NCI-H1694 (cell line): Measurements from ENCODE around the gene CCN5.
"Not testable (repeated sequence)": the region's sequence is repeated elsewhere in the genome, so short reads cannot be mapped to it uniquely, and the experiment has no call there.

Experiments used
- DNase-seq: peaks from one replicate; lab custom pipeline; 2025; lab: John Stamatoyannopoulos, UW

The CCN5 gene

DNA sequence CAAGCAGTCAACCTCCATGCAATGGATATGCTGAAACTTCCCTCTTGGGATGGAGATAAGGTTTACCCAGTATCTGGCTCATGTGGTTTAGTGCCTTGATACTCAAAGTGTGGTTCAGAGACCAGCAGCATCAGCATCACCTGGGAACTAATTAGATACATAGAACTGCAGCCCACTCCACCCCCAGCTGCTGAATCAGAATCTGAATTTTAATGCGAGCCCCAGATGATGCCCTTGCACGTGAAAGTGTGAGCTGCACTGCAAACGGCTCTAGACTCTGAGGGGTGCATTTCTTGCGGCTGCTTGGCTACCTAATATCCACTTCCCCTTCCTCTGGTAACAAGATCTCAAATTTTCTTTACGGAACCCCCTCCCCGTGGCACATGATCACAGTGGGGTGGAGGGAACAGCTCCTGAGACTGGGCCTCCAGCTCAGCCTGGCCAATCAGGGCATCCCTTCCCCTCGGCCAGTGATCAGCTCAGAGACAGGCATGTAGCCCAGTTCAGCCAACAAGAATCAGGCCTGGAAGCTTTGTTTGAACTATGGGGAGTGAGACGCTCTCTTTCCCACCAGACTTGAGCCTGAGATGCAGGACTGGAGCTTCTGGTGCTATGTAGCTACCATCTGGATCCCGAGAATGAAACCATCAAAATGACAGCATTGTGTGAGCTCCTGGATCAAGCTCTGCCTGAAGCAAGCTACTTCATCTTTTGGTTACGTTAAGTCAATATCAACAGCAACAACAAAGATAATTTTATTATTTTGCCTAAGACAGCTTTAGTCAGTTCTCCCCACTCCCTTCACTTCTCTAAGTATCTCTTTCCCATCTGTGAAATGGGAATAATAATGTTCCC is 43.3 kb downstream of the CCN5 start:
- DNase-seq = no peak

DNA sequence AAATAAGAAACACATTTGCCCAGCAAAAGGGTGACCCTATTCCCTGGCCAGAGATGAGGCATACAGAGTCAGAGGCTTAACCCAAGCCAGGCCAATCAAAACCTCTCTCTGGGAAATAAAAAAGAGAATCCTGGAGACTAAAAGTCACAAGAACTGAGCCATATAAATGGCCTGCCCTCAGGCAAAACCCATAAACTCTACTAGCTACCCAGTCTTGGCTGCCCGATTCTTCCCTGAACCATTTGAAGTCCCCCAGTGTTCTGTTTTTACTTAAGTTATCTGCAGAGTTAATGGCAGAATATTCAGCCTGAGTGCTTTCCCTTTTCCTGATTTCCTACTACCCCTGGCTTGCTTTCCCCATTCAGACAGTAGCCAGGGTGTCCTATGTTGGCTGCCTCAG is 44.4 kb downstream of the CCN5 start:
- no peak for DNase-seq

DNA sequence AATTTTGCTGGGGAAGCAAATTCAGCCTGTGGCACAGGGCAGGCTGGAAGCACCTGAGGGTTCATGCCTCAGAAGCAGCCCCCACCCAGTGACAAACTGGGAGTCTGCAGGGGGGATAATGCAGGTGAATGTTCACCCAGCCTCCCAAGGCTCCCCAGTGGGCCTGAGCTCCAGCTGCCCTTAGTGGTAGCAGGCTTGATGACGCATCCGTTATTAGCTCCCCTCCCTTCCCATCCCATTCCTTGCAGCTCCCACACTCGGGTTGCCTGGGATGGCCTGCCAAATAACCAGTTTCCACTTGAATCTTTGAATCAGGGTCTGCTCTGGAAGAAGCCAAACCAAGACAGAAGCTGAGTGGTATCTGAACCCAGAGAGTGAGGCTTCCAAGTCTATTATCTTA is 46.3 kb downstream of the CCN5 start:
- no peak for DNase-seq

DNA sequence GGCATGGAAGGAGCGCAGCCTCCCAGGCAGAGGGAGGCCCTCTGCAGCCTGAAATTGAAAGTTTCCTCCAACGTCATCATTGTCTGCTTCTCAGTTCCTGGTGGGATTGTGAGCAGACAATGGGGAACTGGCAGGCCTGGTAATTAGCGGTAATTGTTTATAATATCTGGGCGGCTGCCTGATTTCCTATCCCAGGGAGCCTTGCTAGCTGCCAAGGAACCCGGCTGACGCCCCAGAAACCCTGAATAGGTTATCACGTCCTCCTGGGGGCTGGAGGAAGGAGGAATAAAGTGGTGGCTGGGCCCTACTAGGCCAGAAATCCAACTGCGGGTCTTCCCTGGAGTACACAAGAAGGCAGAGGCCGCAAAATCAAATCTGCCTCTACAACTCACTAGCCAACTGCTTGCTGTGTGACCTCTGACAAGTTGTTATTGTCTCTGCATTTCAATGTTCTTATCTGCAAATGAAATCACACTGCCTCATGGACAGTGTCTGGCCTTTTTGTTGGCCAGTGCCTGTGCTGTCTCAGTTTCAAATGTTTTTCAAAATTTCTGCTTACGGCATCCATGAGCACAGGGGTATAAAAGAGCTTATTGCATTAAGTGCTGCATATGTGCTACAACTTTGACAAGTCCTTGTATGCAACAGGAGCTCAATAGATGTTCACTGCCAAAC is 47.4 kb downstream of the CCN5 start:
- DNase-seq = no peak

DNA sequence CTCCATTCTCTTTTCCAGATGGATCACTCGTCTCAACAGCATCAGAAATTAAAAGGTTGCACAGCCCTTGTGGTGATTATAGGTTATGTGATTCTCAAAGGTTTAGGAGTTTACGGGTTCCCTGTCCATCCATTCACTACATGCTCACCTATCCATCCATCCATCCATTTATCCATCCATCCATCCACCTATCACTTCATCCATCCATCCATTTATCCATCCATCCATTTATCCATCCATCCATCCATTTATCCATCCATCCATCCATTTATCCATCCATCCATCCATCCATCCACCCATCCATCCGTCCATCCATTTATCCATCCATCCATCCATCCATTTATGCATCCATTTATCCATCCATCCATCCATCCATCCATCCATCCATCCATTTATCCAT is 48.6 kb downstream of the CCN5 start:
- DNase-seq = not testable (repeated sequence)

DNA sequence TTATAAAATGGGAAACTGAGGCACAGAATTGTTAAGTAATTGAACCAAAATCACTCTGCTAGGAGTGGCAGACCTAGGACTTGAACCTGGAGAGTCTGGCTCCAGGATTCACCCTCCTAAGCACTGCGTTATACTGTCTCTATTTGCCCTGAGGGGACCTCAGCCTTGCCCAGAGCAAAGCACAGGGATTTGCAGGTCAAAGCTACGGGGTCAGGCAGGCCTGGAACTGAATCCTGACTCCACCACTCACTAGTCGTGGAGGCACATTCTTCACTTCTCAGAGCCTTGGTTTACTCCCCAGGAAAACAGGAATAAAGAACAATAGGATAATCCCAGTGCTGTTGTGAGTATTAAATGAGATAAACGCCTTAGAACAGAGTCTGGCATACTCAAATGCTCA is 49.9 kb downstream of the CCN5 start:
- no peak for DNase-seq

DNA sequence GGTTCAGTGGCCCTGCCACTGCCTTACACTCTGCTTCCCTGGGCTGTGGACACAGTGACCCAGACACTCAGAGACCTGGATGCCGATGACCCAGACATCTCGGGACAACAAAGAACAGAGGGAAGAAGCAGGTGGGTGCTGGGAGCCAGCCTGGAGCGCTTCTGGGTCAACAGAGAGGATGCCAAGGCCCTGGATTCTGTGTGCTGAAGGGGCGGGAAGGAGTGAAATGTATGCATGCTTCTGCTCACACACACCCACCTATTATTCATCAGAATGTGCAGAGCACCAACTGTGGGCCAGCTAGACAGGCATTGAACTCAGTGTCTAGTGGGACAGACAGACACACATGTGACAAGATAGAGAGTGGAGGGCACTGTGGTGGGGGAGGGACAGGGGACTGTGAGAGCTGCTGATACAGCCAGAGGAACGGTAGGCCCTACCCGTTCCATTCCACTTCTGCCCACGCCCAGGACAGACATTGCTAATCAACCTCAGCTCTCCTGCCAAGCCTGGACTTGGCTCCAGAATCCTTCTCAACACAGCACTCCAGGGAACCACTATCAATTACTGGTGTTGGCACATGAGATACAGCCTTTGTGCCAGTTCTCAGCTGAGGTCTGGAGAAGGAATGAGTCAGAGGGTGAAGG is 50.7 kb downstream of the CCN5 start:
- DNase-seq = no peak

DNA sequence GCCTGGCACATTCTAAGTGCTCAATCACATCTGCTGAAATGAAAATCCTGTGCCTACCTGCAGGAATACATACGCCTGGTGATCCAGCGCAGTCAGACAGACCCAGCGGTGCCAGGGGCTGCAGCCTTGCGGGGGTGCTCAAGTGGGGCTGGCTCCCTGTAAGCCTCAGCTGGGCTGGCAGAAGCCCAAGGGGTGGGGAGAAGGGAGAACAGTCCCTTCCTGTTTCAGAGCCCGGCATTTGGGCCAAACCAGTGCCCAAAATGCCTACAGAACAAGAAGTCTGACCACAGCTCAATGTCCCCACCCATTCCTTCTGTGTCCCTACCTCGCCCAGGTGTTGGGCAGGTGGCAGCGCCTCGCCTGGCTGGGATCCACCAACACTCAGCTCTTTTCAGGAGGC is 53.1 kb downstream of the CCN5 start:
- no peak for DNase-seq

DNA sequence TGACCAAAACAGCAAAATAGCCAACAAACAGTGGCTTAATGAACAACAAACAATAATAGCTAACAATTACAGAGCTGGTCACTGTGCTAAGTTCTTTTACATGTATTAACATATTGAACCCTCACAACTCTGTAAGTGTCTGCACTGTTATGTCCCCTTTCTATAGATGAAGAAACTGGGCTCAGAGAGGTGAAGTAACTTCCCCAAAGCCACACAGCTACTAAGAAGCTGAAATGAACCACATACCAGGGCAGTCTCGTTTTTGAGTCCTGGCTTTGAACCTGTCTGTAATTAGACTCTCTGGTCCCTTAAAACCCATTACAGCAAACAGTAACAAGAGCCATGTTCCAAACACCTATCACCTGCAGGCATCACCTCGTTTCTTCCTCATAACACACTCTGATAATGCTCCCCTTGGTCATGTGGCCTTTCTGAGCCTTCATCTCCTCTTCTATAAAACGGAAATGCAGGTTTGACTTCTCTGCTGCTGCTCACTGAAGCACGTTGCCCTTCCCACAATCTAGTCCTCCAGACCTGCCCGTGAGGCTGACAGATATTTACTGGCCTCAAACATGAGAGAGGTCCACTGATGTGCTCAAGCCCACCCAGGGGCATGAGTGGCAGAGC is 53.8 kb downstream of the CCN5 start:
- DNase-seq = no peak

DNA sequence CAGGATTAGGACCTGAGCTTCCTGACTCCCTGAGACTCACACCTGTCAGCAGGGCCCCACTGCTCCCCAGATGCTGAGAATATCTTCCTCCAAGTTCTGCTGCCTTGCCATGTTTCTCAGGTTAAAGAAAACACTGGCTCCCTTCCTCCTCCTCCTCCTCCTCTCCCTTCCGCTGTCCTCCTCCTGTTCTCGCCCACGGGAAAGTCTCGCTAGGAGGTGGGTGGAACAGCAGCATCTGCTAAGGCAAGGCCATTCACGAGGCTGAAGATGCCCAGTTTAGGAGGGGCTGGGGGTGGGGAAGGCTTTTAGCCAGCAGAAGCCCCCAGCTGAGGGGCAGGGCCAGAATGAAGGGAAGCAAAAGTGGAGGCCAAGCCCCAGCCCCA is 54.3 kb downstream of the CCN5 start:
- no peak for DNase-seq

DNA sequence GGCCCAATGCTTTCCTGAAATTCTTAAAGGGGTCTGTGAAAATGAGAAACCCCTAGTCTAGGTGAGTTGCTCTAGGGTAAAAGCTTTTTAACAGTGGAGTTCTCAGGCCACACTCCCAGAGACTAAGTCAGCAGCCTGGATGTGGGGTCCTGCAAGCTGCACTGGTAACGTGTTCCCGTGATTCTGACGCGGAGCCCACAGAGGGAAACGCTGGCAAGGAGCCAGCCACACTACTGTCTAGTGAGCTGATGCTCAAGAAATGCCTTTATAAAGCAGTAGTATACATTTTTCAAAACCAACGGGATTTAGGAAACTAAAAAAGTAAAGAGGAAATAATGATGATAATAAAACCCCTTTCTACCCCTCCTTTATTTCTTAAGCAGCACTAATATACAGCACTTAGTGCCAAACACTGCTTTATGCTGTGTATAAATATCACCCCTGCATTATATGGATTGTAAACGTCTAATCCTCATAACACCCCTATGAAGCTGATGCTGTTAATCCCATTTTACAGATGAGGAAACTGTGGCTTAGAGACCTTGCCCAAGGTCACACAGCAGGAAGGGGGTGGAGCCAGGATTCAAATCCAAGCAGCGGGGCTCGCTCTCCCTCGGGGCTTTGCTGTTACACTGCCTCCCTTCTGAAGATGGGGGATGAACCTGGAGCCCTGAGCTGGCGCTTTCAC is 55.5 kb downstream of the CCN5 start:
- DNase-seq = no peak

DNA sequence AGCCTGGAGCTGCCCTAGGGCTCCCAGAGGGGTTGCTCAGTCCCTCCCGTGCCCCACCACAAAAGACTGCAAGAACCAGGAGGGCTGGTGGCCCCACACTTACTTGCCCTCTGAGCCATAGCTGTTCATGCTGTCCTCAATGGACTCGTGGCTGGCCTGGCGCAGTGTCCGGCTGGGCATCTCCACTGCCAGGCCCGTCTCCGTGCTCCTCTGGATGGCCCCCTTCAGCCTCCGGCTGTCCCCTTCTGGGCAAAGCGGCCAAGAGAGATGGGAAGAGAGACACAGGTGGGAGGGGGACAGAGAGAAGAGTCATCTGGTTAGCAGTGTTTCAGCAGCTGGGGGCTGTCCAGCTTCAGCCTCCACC is 56.0 kb downstream of the CCN5 start:
- DNase-seq = no peak

DNA sequence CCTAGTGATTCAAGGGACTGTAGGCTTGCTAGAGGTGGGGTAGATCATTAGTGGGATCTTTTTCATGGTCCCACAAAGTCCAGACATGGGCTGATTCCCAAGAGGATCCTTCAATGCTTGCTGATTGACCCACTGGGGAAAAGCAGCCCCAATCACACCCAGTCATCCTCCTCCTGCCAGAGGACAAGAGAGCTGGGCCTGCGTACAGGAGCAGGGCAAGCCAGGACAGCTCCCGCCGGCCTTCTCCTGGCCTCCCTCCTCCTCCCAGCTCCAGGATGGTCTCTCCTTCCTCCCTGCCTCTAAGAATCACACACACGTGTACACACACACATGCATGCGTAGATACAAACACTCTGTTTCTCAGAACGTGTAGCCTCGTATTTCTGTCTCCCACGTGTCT is 57.5 kb downstream of the CCN5 start:
- DNase-seq = no peak

DNA sequence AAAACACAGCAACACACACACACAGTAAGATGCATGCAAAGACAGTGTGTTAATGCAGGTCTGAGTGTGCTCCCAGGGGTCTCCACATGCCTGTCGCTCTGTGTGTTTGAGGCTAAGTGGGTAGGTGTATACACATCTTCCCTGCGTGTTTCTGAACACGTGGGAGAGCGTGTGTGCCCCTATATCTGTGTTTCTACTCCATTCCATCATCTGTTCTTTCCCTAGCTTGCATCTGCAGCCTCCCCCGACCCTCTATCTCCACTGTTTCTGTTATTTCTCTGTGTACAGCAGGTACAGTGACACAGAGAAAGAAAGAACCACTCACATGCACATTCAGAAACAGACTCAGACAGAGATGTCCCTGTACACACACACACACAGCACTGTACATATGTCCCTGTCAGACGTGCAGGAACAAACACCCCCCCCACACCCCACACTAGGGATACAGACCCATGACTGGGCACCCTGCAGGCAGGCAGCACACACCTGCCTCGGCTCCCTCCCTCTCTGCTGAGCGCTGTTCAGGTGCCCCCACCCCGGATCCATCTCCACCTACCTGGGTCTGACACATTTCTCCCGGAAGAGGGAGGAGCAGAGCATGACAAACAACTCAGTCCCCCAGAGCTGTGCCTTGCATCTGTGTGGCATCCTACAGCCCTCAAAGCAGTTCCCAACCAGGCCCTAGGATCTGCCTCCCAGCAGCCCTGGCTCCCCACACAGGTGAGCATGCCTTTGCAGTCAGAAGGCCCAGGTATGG is 58.1 kb downstream of the CCN5 start:
- no peak for DNase-seq

DNA sequence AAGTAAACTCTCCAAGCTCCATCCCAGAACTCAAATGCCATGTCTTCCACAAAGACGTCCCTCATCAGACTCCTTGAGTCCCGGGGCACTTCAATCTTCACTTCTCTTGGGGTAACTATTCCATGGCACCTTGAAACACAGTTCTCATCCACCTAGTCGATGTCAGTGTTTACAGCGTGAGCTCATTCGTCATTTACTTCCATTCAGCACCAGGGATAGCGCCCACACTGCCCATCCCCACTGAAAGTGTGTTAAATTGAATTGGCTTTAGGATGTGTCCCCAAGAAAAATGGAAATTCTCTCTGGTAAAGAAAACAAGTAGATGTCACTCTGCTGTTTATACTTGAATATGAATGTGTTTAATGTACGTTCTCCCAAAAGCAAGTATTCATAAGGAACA is 61.8 kb downstream of the CCN5 start:
- DNase-seq = no peak
